AG10803 (cell line): ENCODE measurements around the gene SETD2.

ENCODE experiments used
- DNase-seq: peaks from one replicate; pipeline ENCODE4 v3.0.0; 2010; ENCODE audit warnings: low read depth
- H3K4me3 ChIP-seq: 2 replicates; pipeline ENCODE4 v1.5.1; 2011; ENCODE audit warnings: mild to moderate bottlenecking, low read length, control low read depth
- TF ChIP-seq, protein P1 (sequence below): conservative IDR thresholded peaks from 2 replicates; pipeline ENCODE4 v1.5.1; 2011; ENCODE audit warnings: mild to moderate bottlenecking, low read length, control low read depth, inconsistent platforms

SETD2 gene

DNA sequence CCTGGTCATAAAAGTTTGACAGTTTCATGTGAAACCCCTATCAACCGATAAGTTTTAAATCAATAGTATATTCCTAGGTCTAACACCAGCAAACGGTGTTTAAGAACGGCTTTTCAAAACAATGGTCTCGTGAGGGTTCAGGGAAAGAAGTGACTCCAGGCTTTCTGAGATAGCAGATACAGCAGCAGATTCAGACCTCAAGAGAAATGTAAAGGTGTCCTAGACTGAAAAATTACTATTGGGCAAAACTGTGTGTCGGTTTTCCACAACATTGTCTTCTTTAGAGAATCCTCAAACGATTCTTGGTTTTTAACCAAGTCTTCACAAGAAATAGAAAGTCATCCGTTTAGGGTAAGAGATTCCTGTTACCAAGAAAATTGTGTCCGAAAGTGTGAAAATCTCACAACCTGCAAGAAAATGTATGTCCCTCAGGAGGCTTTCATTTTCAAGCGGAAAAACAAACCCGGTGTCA, 1.2 kb downstream of the SETD2 start:
- H3K4me3 ChIP-seq, result peak overlapping the region; percentile 83
- TF ChIP-seq, protein P1, sequence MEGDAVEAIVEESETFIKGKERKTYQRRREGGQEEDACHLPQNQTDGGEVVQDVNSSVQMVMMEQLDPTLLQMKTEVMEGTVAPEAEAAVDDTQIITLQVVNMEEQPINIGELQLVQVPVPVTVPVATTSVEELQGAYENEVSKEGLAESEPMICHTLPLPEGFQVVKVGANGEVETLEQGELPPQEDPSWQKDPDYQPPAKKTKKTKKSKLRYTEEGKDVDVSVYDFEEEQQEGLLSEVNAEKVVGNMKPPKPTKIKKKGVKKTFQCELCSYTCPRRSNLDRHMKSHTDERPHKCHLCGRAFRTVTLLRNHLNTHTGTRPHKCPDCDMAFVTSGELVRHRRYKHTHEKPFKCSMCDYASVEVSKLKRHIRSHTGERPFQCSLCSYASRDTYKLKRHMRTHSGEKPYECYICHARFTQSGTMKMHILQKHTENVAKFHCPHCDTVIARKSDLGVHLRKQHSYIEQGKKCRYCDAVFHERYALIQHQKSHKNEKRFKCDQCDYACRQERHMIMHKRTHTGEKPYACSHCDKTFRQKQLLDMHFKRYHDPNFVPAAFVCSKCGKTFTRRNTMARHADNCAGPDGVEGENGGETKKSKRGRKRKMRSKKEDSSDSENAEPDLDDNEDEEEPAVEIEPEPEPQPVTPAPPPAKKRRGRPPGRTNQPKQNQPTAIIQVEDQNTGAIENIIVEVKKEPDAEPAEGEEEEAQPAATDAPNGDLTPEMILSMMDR, result no peak

GRCh38 chr3:47161983-47162696, 1.8 kb downstream of the SETD2 start:
- peak; percentile 7 for DNase-seq
- TF ChIP-seq, protein P1, result no peak
- H3K4me3 ChIP-seq, result peak overlapping the region; percentile 83

More for the DNA sequence above, 1.2 kb downstream of the SETD2 start:
- DNase-seq, result peak; percentile 5

- TF ChIP-seq, protein P1, result no peak
- H3K4me3 ChIP-seq, result no peak overlapping the region
- DNase-seq, result no peak
Observed at GRCh38 chr3:47159820-47160219, 4.1 kb downstream of the SETD2 start.

GRCh38 chr3:47158208-47158607, 5.7 kb downstream of the SETD2 start:
- TF ChIP-seq, protein P1, result no peak
- DNase-seq, result no peak

DNA sequence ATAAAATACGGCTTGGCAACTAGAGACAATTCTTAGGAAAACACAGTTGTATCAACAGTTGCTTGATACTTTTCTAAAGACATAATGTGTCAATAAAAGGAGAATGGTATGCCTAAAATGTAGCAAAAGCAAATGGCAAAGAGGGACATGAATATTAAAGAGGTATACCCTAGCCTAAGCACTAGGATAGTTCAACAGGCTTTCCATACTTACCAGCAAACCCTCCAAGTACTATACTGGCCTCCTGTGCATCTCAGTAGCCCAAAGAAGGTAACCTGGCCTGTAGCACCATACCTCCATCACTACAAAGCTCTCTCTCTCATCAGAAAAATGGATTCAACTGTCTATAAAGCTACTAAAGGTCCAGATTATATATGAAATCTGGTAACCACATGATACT, 7.5 kb downstream of the SETD2 start:
- DNase-seq, result no peak
- TF ChIP-seq, protein P1, result no peak
- H3K4me3 ChIP-seq, result no peak overlapping the region

More at GRCh38 chr3:47158208-47158607, 5.7 kb downstream of the SETD2 start:
- H3K4me3 ChIP-seq, result no peak overlapping the region

- TF ChIP-seq, protein P1, result no peak
- no peak overlapping the region for H3K4me3 ChIP-seq
- DNase-seq, result no peak
Observed at GRCh38 chr3:47152578-47152977, 11.3 kb downstream of the SETD2 start.

- DNase-seq, result no peak
Observed at GRCh38 chr3:47151836-47152235, 12.1 kb downstream of the SETD2 start.

More at GRCh38 chr3:47151836-47152235, 12.1 kb downstream of the SETD2 start:
- no peak overlapping the region for H3K4me3 ChIP-seq
- TF ChIP-seq, protein P1, result no peak
